ENCODE results near the gene TBC1D2B.

DNA sequence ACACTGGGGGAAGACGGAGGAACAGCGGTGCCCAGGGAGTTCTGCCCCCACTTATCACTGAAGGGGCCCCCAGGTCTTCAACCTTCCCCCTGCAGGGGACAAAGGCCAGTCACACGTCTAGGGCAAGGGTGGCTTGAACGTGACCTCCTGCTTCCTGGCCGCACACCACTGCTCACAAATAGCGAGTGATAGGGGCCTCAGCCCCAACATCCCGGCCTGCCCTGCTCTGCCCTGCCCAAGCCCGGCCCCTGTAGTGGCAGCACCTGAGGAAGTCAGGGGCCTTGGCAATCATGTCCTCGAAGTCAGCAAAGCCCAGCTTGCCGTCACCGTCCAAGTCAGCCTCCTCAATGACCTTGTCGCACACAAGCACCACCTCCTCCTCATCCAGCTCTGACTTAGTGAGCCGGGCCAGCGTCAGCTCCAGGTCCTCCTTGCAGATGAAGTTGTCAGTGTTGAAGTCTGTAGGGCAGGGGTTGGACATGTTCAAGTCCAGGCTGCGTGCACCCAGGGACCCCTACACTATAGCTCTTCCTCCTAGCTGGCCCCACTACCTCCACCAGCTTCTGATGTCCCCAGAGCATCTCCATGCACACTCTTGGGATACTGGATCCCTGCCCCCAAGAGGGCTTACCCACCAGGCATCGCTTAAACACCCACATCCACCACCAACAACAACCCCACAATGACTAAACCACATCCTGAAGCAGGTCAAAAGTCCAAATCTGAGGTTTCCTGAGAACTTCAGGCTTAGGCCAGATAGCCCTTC, 28.1 kb upstream of the TBC1D2B start:
- no peak for TF ChIP-seq CTCF (IDR thresholded peaks at IDR 0.05 in 8 of 11, conservative IDR thresholded peaks at IDR 0.05 in 3 of 11)
- TF ChIP-seq POLR2A (IDR thresholded peaks at IDR 0.05), result no peak
- no peak for TF ChIP-seq POLR2AphosphoS5 (IDR thresholded peaks at IDR 0.05)

All from spleen (tissue), 7 donors.